Panc1 (cell line): ENCODE results near the gene SORCS1.

ENCODE experiments used
- POLR2AphosphoS5 ChIP-seq: IDR thresholded peaks from 2 replicates; pipeline ENCODE4 v1.6.1; 2012; ENCODE audit warnings: mild to moderate bottlenecking, low read depth, low read length, moderate library complexity
- REST ChIP-seq, 2 experiments: IDR thresholded peaks; 2 replicates each; pipeline ENCODE4 v1.6.1; 2011 to 2012; ENCODE audit warnings: low read depth in 2 of 2, control low read depth in 1 of 2, low read length in 1 of 2, mild to moderate bottlenecking in 1 of 2, moderate library complexity in 1 of 2; ENCODE audit not compliant: insufficient read depth in 1 of 2
- SIN3A ChIP-seq: IDR thresholded peaks from 2 replicates; pipeline ENCODE4 v1.6.1; 2012; ENCODE audit warnings: low read depth, mild to moderate bottlenecking, low read length, moderate library complexity, borderline replicate concordance; ENCODE audit not compliant: insufficient read depth
- TCF7L2 ChIP-seq: IDR thresholded peaks from 2 replicates; pipeline ENCODE4 v1.6.1; 2011; ENCODE audit warnings: mild to moderate bottlenecking, low read depth, low read length, inconsistent platforms
- TF ChIP-seq, protein P1 (sequence below): fragments of 450-650 bp; IDR thresholded peaks from 2 replicates; pipeline ENCODE4 v1.5.1; 2017; ENCODE audit warnings: mild to moderate bottlenecking

DNA sequence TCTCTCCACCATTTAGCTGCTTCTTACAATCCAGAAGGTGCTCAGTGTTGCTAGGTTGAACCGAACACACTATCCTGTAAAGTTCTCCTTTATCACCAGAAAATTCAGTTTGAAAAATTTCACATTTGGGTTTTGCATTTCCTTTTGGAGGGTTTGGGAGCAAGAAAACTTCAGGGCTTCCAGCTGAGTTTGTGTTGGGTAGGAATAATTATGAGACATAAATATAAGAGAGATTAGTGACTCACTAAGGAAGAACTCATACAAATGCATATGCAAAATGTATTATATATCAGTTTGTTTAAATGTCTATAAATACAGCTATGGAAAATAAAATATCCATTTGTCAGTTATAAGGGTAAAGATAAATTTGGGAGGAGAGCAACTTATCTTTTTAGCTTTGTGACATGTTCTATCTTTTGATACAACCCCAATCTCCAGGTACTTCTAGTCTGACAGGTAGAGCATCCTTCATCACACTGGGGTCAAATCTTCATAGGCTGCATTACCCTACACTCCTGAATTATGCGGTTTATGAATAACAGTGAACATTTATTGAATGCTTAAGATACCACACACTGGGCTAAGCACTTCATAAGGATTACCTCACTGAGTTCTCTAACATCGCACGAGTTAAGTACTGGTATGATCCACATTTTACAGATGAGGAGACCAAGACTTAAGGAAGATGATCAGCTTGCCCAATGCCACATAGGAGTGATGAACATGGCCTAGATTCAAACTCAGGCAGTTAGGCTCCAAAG, 304.4 kb downstream of the SORCS1 start:
- TF ChIP-seq POLR2AphosphoS5 (no peak), TCF7L2 (no peak), REST (IDR thresholded peaks at IDR 0.05; ENCODE audit: insufficient read depth in 1 of 2, low read depth in 2 of 2, low read length in 1 of 2) (no peak), SIN3A (no peak)
- TF ChIP-seq, protein P1, sequence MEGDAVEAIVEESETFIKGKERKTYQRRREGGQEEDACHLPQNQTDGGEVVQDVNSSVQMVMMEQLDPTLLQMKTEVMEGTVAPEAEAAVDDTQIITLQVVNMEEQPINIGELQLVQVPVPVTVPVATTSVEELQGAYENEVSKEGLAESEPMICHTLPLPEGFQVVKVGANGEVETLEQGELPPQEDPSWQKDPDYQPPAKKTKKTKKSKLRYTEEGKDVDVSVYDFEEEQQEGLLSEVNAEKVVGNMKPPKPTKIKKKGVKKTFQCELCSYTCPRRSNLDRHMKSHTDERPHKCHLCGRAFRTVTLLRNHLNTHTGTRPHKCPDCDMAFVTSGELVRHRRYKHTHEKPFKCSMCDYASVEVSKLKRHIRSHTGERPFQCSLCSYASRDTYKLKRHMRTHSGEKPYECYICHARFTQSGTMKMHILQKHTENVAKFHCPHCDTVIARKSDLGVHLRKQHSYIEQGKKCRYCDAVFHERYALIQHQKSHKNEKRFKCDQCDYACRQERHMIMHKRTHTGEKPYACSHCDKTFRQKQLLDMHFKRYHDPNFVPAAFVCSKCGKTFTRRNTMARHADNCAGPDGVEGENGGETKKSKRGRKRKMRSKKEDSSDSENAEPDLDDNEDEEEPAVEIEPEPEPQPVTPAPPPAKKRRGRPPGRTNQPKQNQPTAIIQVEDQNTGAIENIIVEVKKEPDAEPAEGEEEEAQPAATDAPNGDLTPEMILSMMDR = no peak
